Mesenchymal stem cell (in vitro differentiated cells and primary cell): ENCODE results near the gene FNDC11.

Experiments used
- DNase-seq: peaks from one replicate; pipeline ENCODE4 v3.0.0-alpha.2; 2013
- H2AFZ ChIP-seq: one replicate; pipeline ENCODE4 v1.6.1; 2013; ENCODE audit warnings: low read depth, mild to moderate bottlenecking, control low read depth, inconsistent platforms, low read length, moderate library complexity
- H2AK5ac ChIP-seq: 2 replicates; pipeline ENCODE4 v1.6.1; 2013; ENCODE audit warnings: low read length, moderate library complexity, mild to moderate bottlenecking, inconsistent platforms; ENCODE audit not compliant: severe bottlenecking
- H2BK120ac ChIP-seq: one replicate; pipeline ENCODE4 v1.6.1; 2013; ENCODE audit warnings: low read depth, mild to moderate bottlenecking, inconsistent platforms, low read length, moderate library complexity
- H2BK12ac ChIP-seq, 2 experiments: one replicate each; pipeline ENCODE4 v1.6.1; 2013; ENCODE audit warnings: inconsistent platforms in 2 of 2, low read length in 2 of 2, mild to moderate bottlenecking in 2 of 2, moderate library complexity in 2 of 2, control low read depth in 1 of 2
- H2BK15ac ChIP-seq: one replicate; pipeline ENCODE4 v1.6.1; 2013; ENCODE audit warnings: mild to moderate bottlenecking, low read depth, inconsistent platforms; ENCODE audit not compliant: poor library complexity, severe bottlenecking
- H2BK5ac ChIP-seq: 2 replicates; pipeline ENCODE4 v1.6.1; 2013; ENCODE audit warnings: low read depth, mild to moderate bottlenecking, low read length, control low read depth, inconsistent platforms; ENCODE audit not compliant: poor library complexity, severe bottlenecking
- H3K14ac ChIP-seq, 2 experiments: one replicate each; pipeline ENCODE4 v1.6.1; 2013; ENCODE audit warnings: inconsistent platforms in 2 of 2, low read length in 2 of 2, control low read depth in 1 of 2, mild to moderate bottlenecking in 1 of 2, moderate library complexity in 1 of 2
- H3K18ac ChIP-seq, 2 experiments: one replicate each; pipeline ENCODE4 v1.6.1; 2013; ENCODE audit warnings: inconsistent platforms in 2 of 2, low read length in 2 of 2, control low read depth in 1 of 2, low read depth in 1 of 2, mild to moderate bottlenecking in 1 of 2
- H3K23ac ChIP-seq, 2 experiments: one replicate each; pipeline ENCODE4 v1.6.1; 2013; ENCODE audit warnings: inconsistent platforms in 2 of 2, low read length in 2 of 2, mild to moderate bottlenecking in 2 of 2, moderate library complexity in 2 of 2, control low read depth in 1 of 2
- H3K27ac ChIP-seq: 2 replicates; pipeline ENCODE4 v1.5.1; 2013; ENCODE audit warnings: mild to moderate bottlenecking, moderate library complexity, low read length, control low read depth, inconsistent platforms; ENCODE audit not compliant: poor library complexity, severe bottlenecking
- H3K27me3 ChIP-seq, 2 experiments: 2 replicates each; pipeline versions ENCODE4 v1.6.1 to v1.7.0; 2013; ENCODE audit warnings: low read length in 2 of 2, mild to moderate bottlenecking in 2 of 2, moderate library complexity in 2 of 2, control low read depth in 1 of 2, inconsistent platforms in 1 of 2; ENCODE audit not compliant: control insufficient read depth in 1 of 2, insufficient read depth in 1 of 2
- H3K36me3 ChIP-seq, 2 experiments: 2 replicates each; pipeline versions ENCODE4 v1.6.1 to v1.7.0; 2013; ENCODE audit warnings: low read length in 2 of 2, control low read depth in 1 of 2, inconsistent platforms in 1 of 2, low read depth in 1 of 2, mild to moderate bottlenecking in 1 of 2; ENCODE audit not compliant: insufficient read depth in 2 of 2, control insufficient read depth in 1 of 2
- H3K4ac ChIP-seq, 2 experiments: one replicate each; pipeline ENCODE4 v1.6.1; 2013; ENCODE audit warnings: inconsistent platforms in 2 of 2, low read length in 2 of 2, mild to moderate bottlenecking in 2 of 2, moderate library complexity in 2 of 2, control low read depth in 1 of 2, low read depth in 1 of 2
- H3K4me1 ChIP-seq: 2 replicates; pipeline ENCODE4 v1.6.1; 2013; ENCODE audit warnings: low read depth, low read length, control low read depth; ENCODE audit not compliant: control insufficient read depth, insufficient read depth
- H3K4me2 ChIP-seq: 2 replicates; pipeline ENCODE4 v1.6.1; 2013; ENCODE audit warnings: low read length, mild to moderate bottlenecking, inconsistent platforms; ENCODE audit not compliant: poor library complexity, severe bottlenecking
- H3K4me3 ChIP-seq, 2 experiments: 2 replicates each; pipeline versions ENCODE4 v1.5.1 to v1.7.0; 2013; ENCODE audit warnings: low read length in 2 of 2, mild to moderate bottlenecking in 2 of 2, control low read depth in 1 of 2, low read depth in 1 of 2; ENCODE audit not compliant: insufficient read depth in 1 of 2
- H3K79me1 ChIP-seq: replicated peaks from 2 replicates; pipeline ENCODE4 v1.6.1; 2013; ENCODE audit warnings: mild to moderate bottlenecking, control low read depth, low read length, inconsistent platforms; ENCODE audit not compliant: poor library complexity, severe bottlenecking
- H3K9ac ChIP-seq: 2 replicates; pipeline ENCODE4 v1.7.0; 2013; ENCODE audit warnings: mild to moderate bottlenecking, low read length, moderate library complexity
- H3K9me3 ChIP-seq: 2 replicates; pipeline ENCODE4 v1.7.0; 2013; ENCODE audit warnings: mild to moderate bottlenecking, low read length; ENCODE audit not compliant: control insufficient read depth
- H4K8ac ChIP-seq: one replicate; pipeline ENCODE4 v1.6.1; 2013; ENCODE audit warnings: inconsistent platforms, mild to moderate bottlenecking, low read length, moderate library complexity
- H4K91ac ChIP-seq: one replicate; pipeline ENCODE4 v1.6.1; 2013; ENCODE audit warnings: mild to moderate bottlenecking, low read length, inconsistent platforms
- WGBS: methylation state at CpG from one replicate; pipeline ENCODE4 v1.1.7; 2013; ENCODE audit warnings: mixed read lengths; 5-methylcytosine and 5-hydroxymethylcytosine counted together

The FNDC11 gene

GRCh38 chr20:63551068-63551467 lies 2.9 kb upstream of the FNDC11 start:
- Histone ChIP-seq H3K4me2 (no peak overlapping the region), H3K4me1 (peaks cover 39% of the 10 kb centered on the region), H2BK15ac (no peak overlapping the region), H3K4me3 (no peak overlapping the region), H3K14ac (no peak overlapping the region), H2BK12ac (no peak overlapping the region), H2AK5ac (no peak overlapping the region), H3K4ac (no peak overlapping the region), H3K18ac (no peak overlapping the region), H3K27me3 (peaks cover 11 to 53% of the 10 kb centered on the region in 2 experiments), H3K27ac (no peak overlapping the region), H3K79me1 (no peaks in the 10 kb centered on the region), H3K9ac (no peak overlapping the region), H3K36me3 (peaks cover 0 to 7% of the 10 kb centered on the region in 2 experiments), H3K23ac (no peak overlapping the region), H3K9me3 (no peaks in the 10 kb centered on the region), H4K8ac (no peak overlapping the region), H2BK120ac (no peak overlapping the region), H2BK5ac (no peak overlapping the region), H2AFZ (no peak overlapping the region), H4K91ac (no peak overlapping the region)
- 42% methylated on average over 9 of the region's 9 CpGs for WGBS
- peak; percentile 45 for DNase-seq

GRCh38 chr20:63552481-63553249 lies 1.3 kb upstream of the FNDC11 start:
- Histone ChIP-seq H3K4me1 (peaks cover 27% of the 10 kb centered on the region), H3K27ac (no peak overlapping the region)

GRCh38 chr20:63553251-63553932 lies 567 bp upstream of the FNDC11 start:
- H3K14ac ChIP-seq, result no peak overlapping the region
- peak overlapping the region; percentile 62 for H2BK120ac ChIP-seq
- no peaks in the 10 kb centered on the region for H3K9me3 ChIP-seq
- H3K27me3 ChIP-seq, result peaks cover 5 to 32% of the 10 kb centered on the region in 2 experiments
- peak overlapping the region; percentile 48 for H3K9ac ChIP-seq
- H2BK15ac ChIP-seq, result peak overlapping the region; percentile 91
- peak overlapping the region; percentile 64 to 74 for H3K4me3 ChIP-seq
- peak overlapping the region in 1 of 2 experiments; percentile 63 for H3K4ac ChIP-seq
- peak overlapping the region; percentile 75 to 90 for H3K18ac ChIP-seq
- no peak overlapping the region for H2BK5ac ChIP-seq
- H4K8ac ChIP-seq, result peak overlapping the region; percentile 84
- H3K36me3 ChIP-seq, result peaks cover under 1 to 11% of the 10 kb centered on the region in 2 experiments
- H3K4me1 ChIP-seq, result peaks cover 24% of the 10 kb centered on the region
- no peak overlapping the region for H3K27ac ChIP-seq
- no peak overlapping the region for H2AFZ ChIP-seq
- DNase-seq, result peak; percentile 89
- H3K23ac ChIP-seq, result peak overlapping the region in 1 of 2 experiments; percentile 87
- H4K91ac ChIP-seq, result no peak overlapping the region
- H3K4me2 ChIP-seq, result peak overlapping the region; percentile 88
- peak overlapping the region in 1 of 2 experiments; percentile 15 for H2BK12ac ChIP-seq
- no peaks in the 10 kb centered on the region for H3K79me1 ChIP-seq
- H2AK5ac ChIP-seq, result no peak overlapping the region
- WGBS, result 2% methylated on average over 37 of the region's 37 CpGs

More at GRCh38 chr20:63552481-63553249, 1.3 kb upstream of the FNDC11 start:
- no peak overlapping the region for H3K4me2 ChIP-seq
- DNase-seq, result no peak
- H4K8ac ChIP-seq, result peak overlapping the region; percentile 19
- no peak overlapping the region for H2BK5ac ChIP-seq
- 46% methylated on average over 11 of the region's 15 CpGs for WGBS
- H2BK12ac ChIP-seq, result no peak overlapping the region
- H3K4me3 ChIP-seq, result no peak overlapping the region
- peak overlapping the region in 1 of 2 experiments; percentile 14 for H3K18ac ChIP-seq
- no peak overlapping the region for H2BK120ac ChIP-seq
- H4K91ac ChIP-seq, result no peak overlapping the region
- H2BK15ac ChIP-seq, result peak overlapping the region; percentile 74
- H2AFZ ChIP-seq, result no peak overlapping the region
- H3K23ac ChIP-seq, result no peak overlapping the region
- H3K14ac ChIP-seq, result no peak overlapping the region
- no peaks in the 10 kb centered on the region for H3K79me1 ChIP-seq
- H3K36me3 ChIP-seq, result peaks cover 0 to 10% of the 10 kb centered on the region in 2 experiments
- H3K27me3 ChIP-seq, result peaks cover 11 to 40% of the 10 kb centered on the region in 2 experiments
- no peak overlapping the region for H3K4ac ChIP-seq
- H3K9ac ChIP-seq, result no peak overlapping the region
- H3K9me3 ChIP-seq, result no peaks in the 10 kb centered on the region
- H2AK5ac ChIP-seq, result no peak overlapping the region
